ENCODE data around the gene C3orf33.
A peak's percentile ranks its signal among the peaks of the same experiment; 100 is the strongest.

The C3orf33 gene

GRCh38 chr3:155772801-155773200 lies 33.3 kb downstream of the C3orf33 start:
- no peak overlapping the region for H3K9ac ChIP-seq
- H3K4me2 ChIP-seq = no peak overlapping the region
- H3K36me3 ChIP-seq = peaks cover 0 to 16% (median 6%) of the 10 kb centered on the region in 11 experiments; a peak in 7 of 22 replicates
- TF ChIP-seq Cebpa-rat (IDR thresholded peaks at IDR 0.05) = no peak
- H3K4me1 ChIP-seq = peaks cover 0 to 2% (median 0%) of the 10 kb centered on the region in 10 experiments; a peak in 2 of 20 replicates
- H3K9me3 ChIP-seq (replicated peaks in 1 of 11) = peaks cover 26 to 35% (median 29%) of the 10 kb centered on the region in 11 experiments
- H3K27ac ChIP-seq = no peak overlapping the region
- H3K27me3 ChIP-seq = no peaks in the 10 kb centered on the region
- no peaks in the 10 kb centered on the region for H4K20me1 ChIP-seq
- H3K4me3 ChIP-seq = no peak overlapping the region

GRCh38 chr3:155771126-155771525 lies 35.0 kb downstream of the C3orf33 start:
- Histone ChIP-seq H3K27ac (no peak overlapping the region), H3K4me1 (no peaks in the 10 kb centered on the region), H3K36me3 (peaks cover 0 to 16% (median 6%) of the 10 kb centered on the region in 11 experiments; a peak in 7 of 22 replicates), H4K20me1 (no peaks in the 10 kb centered on the region), H3K4me3 (no peak overlapping the region), H3K4me2 (no peak overlapping the region), H3K27me3 (no peaks in the 10 kb centered on the region), H3K9me3 (replicated peaks in 1 of 11) (peaks cover 26 to 35% (median 29%) of the 10 kb centered on the region in 11 experiments), H3K9ac (no peak overlapping the region)
- TF ChIP-seq Cebpa-rat (IDR thresholded peaks at IDR 0.05) = no peak

GRCh38 chr3:155766206-155766605 lies 39.9 kb downstream of the C3orf33 start:
- no peak overlapping the region for H3K4me2 ChIP-seq
- peaks cover 24 to 26% (median 25%) of the 10 kb centered on the region in 11 experiments for H3K9me3 ChIP-seq (replicated peaks in 1 of 11)
- no peaks in the 10 kb centered on the region for H3K27me3 ChIP-seq
- H3K27ac ChIP-seq = no peak overlapping the region
- no peak overlapping the region for H3K9ac ChIP-seq
- no peak for TF ChIP-seq Cebpa-rat (IDR thresholded peaks at IDR 0.05)
- no peaks in the 10 kb centered on the region for H4K20me1 ChIP-seq
- H3K4me1 ChIP-seq = no peaks in the 10 kb centered on the region
- peaks cover 0 to 15% (median 6%) of the 10 kb centered on the region in 11 experiments; a peak in 7 of 22 replicates for H3K36me3 ChIP-seq
- H3K4me3 ChIP-seq = no peak overlapping the region

- no peak overlapping the region for H3K27ac ChIP-seq
- no peak overlapping the region for H3K4me2 ChIP-seq
- no peaks in the 10 kb centered on the region for H4K20me1 ChIP-seq
- H3K4me3 ChIP-seq = no peak overlapping the region
- no peaks in the 10 kb centered on the region for H3K27me3 ChIP-seq
- H3K4me1 ChIP-seq = no peaks in the 10 kb centered on the region
- no peaks in the 10 kb centered on the region for H3K36me3 ChIP-seq
- peak in 2 of 11 experiments; percentile 39 to 59; a peak in 2 of 22 replicates for TF ChIP-seq Cebpa-rat (IDR thresholded peaks at IDR 0.05)
- H3K9me3 ChIP-seq (replicated peaks in 1 of 11) = peaks cover 1 to 4% (median 3%) of the 10 kb centered on the region in 11 experiments; a peak in 15 of 22 replicates
- H3K9ac ChIP-seq = no peak overlapping the region
Measured at GRCh38 chr3:155763870-155764463, 42.1 kb downstream of the C3orf33 start.

GRCh38 chr3:155760653-155761052 lies 45.4 kb downstream of the C3orf33 start:
- H3K27ac ChIP-seq = no peak overlapping the region

GRCh38 chr3:155757577-155757976 lies 48.5 kb downstream of the C3orf33 start:
- no peaks in the 10 kb centered on the region for H3K27me3 ChIP-seq
- no peaks in the 10 kb centered on the region for H3K36me3 ChIP-seq
- no peak overlapping the region for H3K9ac ChIP-seq
- no peak overlapping the region for H3K27ac ChIP-seq
- no peak for TF ChIP-seq Cebpa-rat (IDR thresholded peaks at IDR 0.05)
- H3K4me1 ChIP-seq = no peaks in the 10 kb centered on the region
- H4K20me1 ChIP-seq = no peaks in the 10 kb centered on the region
- H3K9me3 ChIP-seq (replicated peaks in 1 of 11) = no peaks in the 10 kb centered on the region
- no peak overlapping the region for H3K4me2 ChIP-seq
- no peak overlapping the region for H3K4me3 ChIP-seq

More at GRCh38 chr3:155760653-155761052, 45.4 kb downstream of the C3orf33 start:
- Histone ChIP-seq H3K9ac (no peak overlapping the region), H3K9me3 (replicated peaks in 1 of 11) (no peaks in the 10 kb centered on the region), H3K4me1 (no peaks in the 10 kb centered on the region), H4K20me1 (no peaks in the 10 kb centered on the region), H3K4me2 (no peak overlapping the region), H3K4me3 (no peak overlapping the region), H3K36me3 (no peaks in the 10 kb centered on the region), H3K27me3 (no peaks in the 10 kb centered on the region)
- no peak for TF ChIP-seq Cebpa-rat (IDR thresholded peaks at IDR 0.05)

- no peak for TF ChIP-seq Cebpa-rat (IDR thresholded peaks at IDR 0.05)
- Histone ChIP-seq H3K4me2 (no peak overlapping the region), H4K20me1 (no peaks in the 10 kb centered on the region), H3K4me3 (no peak overlapping the region), H3K9ac (no peak overlapping the region), H3K36me3 (no peaks in the 10 kb centered on the region), H3K9me3 (replicated peaks in 1 of 11) (no peaks in the 10 kb centered on the region), H3K27ac (no peak overlapping the region), H3K4me1 (no peaks in the 10 kb centered on the region), H3K27me3 (peaks cover 0 to 1% (median 0%) of the 10 kb centered on the region in 11 experiments; a peak in 1 of 22 replicates)
Measured at GRCh38 chr3:155753038-155753639, 52.9 kb downstream of the C3orf33 start.

GRCh38 chr3:155748611-155749365 lies 57.3 kb downstream of the C3orf33 start:
- peaks cover 5 to 21% (median 14%) of the 10 kb centered on the region in 10 experiments; a peak in 18 of 20 replicates for H3K4me1 ChIP-seq
- H3K4me3 ChIP-seq = no peak overlapping the region
- no peaks in the 10 kb centered on the region for H3K36me3 ChIP-seq
- H4K20me1 ChIP-seq = peaks cover 0 to 9% (median 0%) of the 10 kb centered on the region in 11 experiments; a peak in 2 of 22 replicates
- H3K9me3 ChIP-seq (replicated peaks in 1 of 11) = no peaks in the 10 kb centered on the region
- H3K27me3 ChIP-seq = peaks cover 31 to 43% (median 37%) of the 10 kb centered on the region in 11 experiments
- H3K9ac ChIP-seq = no peak overlapping the region
- H3K4me2 ChIP-seq = no peak overlapping the region
- no peak overlapping the region for H3K27ac ChIP-seq
- no peak for TF ChIP-seq Cebpa-rat (IDR thresholded peaks at IDR 0.05)

- H3K27ac ChIP-seq = no peak overlapping the region
- peaks cover 39 to 52% (median 46%) of the 10 kb centered on the region in 11 experiments for H3K27me3 ChIP-seq
- H3K9ac ChIP-seq = no peak overlapping the region
- no peak overlapping the region for H3K4me2 ChIP-seq
- H3K36me3 ChIP-seq = no peaks in the 10 kb centered on the region
- H3K9me3 ChIP-seq (replicated peaks in 1 of 11) = no peaks in the 10 kb centered on the region
- TF ChIP-seq Cebpa-rat (IDR thresholded peaks at IDR 0.05) = no peak
- peaks cover 5 to 26% (median 18%) of the 10 kb centered on the region in 10 experiments; a peak in 18 of 20 replicates for H3K4me1 ChIP-seq
- peaks cover 0 to 9% (median 0%) of the 10 kb centered on the region in 11 experiments; a peak in 2 of 22 replicates for H4K20me1 ChIP-seq
- H3K4me3 ChIP-seq = no peak overlapping the region
Measured at GRCh38 chr3:155747946-155748290, 58.2 kb downstream of the C3orf33 start.
